SH-SY5Y (cell line): ENCODE measurements around the gene FOSB.

Experiments used
- GATA2 ChIP-seq: IDR thresholded peaks from 2 replicates; pipeline ENCODE4 v1.6.1; 2011; ENCODE audit warnings: mild to moderate bottlenecking, low read depth, low read length
- GATA3 ChIP-seq: IDR thresholded peaks from 2 replicates; pipeline ENCODE4 v1.6.1; 2011; ENCODE audit warnings: low read depth, mild to moderate bottlenecking, low read length, moderate library complexity

FOSB gene

DNA sequence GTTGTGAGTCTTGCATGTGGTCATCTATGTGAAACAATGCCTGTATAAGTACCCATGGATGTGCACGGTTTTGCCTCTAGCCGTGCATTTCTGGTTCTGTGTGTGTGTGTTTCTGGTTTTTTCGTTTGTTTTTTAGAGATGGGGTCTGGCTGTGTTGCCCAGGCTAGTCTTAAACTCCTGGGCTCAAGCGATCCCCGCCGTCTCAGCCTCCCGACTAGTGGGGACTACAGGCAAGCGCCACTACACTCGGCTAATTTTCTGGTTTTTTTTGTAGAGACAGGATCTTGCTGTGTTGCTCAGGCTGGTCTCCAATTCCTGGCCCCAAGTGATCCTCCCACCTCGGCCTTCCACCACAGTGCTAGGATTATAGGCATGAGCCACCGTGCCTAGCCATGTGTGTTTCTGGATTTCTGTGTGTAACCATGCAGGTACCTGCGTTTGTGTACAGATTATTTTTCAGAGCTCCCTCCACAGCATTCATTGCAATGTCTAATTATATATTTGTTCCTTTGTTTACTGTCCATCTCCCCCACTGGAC, 15.9 kb upstream of the FOSB start:
- no peak for TF ChIP-seq GATA2
- no peak for TF ChIP-seq GATA3

- no peak for TF ChIP-seq GATA3
- TF ChIP-seq GATA2: no peak
These were observed 11.9 kb upstream of the FOSB start for GRCh38 chr19:45455707-45456499.

DNA sequence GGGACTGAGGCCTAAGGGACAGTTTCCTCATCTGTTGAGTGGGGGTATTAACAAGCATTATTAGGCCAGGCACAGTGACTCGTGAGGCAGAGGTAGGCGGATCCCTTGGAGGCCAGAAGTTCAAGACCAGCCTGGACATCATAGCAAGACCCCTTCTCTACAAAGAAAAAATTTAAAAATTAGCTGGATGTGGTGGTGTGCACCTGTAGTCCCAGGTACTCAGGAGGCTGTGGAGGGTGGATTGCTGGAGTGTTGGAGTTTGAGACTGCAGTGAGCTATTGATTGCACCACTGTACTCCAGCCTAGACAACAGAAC, 11.3 kb upstream of the FOSB start:
- TF ChIP-seq GATA3 (no peak), GATA2 (no peak)

DNA sequence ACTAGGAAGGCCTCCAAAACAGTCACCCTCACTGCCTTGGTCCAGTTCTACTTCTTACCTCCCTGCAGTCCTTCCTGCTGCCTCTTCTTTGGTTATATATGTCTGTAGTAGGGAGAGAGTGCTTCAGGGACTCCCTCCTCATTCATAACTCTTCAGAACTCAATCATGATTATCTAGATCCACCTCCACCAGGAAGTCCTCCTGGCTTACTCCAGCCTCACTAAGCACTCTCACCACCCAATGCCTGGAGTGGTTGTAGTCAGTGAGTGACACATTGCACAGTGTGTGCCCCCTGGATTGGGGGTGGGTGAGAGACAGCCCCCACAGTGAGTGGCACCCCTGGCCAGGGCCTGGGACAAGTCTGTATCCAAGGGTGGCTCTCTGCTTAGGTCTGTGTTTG, 10.0 kb upstream of the FOSB start:
- TF ChIP-seq GATA2 (no peak), GATA3 (no peak)

GRCh38 chr19:45460807-45461347, 6.9 kb upstream of the FOSB start:
- TF ChIP-seq GATA3: no peak
- TF ChIP-seq GATA2: no peak

- TF ChIP-seq GATA3 (no peak), GATA2 (no peak)
These were observed 5.6 kb upstream of the FOSB start for GRCh38 chr19:45462174-45462573.

DNA sequence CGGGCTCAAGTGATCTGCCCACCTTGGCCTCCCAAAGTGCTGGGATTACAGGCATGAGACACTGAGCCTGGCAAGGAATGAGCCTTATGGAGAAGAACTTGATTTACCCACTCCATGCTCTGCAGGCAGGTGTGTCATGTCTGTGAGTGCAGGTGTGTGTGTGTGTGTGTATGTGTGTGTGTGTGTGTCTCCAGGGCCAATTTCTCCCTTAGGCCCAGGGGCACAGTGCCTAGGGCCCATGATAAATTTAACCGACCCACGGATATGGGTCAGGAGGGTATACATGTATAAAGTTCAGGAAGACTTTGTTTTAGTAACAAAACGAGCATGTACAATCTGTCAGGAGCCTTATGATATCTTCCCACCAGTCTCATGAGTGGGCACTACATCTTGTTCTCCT, 4.6 kb upstream of the FOSB start:
- TF ChIP-seq GATA3 (no peak), GATA2 (no peak)

DNA sequence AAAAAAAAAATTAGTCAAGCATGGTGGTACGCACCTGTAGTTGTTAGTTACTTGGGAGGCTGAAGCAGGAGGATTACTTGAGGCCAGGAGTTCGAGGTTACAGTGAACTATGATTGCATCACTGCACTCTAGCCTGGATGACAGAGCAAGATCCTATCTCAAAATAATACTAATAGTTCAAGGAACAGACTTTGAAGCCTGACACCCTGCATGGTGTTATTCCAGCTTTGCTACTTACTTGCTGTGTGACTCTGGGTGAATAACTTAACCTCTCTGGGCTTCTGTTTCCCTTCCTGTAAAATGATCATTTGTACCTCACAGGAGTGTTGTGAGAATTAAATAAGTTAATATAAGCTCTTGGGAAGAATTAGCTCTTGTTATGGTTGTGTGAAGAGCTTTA, 3.5 kb upstream of the FOSB start:
- TF ChIP-seq GATA3: no peak
- no peak for TF ChIP-seq GATA2

DNA sequence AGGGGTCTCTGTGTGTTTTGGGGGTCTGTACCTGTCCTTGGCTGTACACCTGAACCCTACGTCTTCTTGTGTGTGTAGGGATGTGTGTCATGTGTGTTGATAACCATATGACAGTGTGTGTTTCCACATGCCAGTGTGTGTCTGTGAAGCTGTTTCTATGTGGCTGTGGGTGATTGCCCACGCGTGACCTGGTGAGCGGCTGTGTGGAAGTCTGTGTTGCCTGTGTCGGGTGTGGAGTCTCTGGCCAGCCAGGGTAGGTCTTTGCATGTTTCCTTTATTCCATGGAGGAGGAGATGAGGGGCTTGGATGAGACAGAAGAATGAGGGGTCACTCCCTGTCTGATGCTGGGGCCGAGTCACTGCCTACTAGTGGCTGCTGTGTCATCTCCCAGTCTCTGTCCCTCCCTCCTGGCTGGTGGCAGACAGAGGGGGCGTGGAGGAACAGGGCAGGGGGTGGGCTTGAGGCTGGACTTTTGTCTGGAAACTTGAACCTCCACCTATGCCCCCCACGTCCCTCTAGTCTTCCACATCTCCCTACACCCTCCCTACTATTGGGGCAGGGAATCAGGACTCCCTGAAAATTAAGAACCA, 2.8 kb upstream of the FOSB start:
- TF ChIP-seq GATA2 (no peak), GATA3 (no peak)

DNA sequence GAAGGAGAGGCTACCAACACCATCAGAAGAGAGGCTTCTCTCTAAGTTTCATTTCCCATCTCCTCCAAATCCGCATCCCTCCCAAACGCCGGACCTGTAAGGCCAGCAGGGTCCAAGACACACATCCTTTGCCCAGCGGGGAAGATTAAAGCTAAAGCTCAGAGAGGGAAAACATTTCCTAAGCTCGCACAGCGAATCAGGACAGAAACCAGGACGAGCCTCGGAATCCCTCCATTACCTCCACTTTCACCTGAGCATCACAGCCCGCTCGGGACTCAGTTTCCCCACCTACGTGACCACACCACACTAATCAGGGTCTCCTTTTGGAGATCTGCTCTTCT, 711 bp upstream of the FOSB start:
- no peak for TF ChIP-seq GATA3
- TF ChIP-seq GATA2: no peak

GRCh38 chr19:45468159-45468651, 409 bp downstream of the FOSB start:
- TF ChIP-seq GATA3 (no peak), GATA2 (no peak)

DNA sequence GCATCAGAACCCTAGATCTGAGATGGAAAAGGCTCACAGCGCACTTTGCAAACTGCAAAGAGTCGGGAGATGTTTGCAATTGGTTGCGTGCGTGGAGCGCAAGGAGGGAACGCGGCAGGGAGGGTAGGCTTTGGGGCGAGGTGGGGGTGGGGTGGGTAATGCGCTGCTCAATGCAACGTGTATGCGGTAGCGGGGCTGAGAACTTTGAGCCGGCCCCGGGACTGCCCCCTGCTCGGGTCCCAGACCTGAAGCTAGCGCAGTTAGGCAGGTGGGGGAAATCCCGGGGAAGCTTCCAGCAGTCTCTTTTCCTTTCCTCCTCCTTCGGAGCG, 971 bp downstream of the FOSB start:
- TF ChIP-seq GATA2: no peak
- no peak for TF ChIP-seq GATA3

GRCh38 chr19:45469132-45469944, 1.5 kb downstream of the FOSB start:
- TF ChIP-seq GATA2: no peak
- TF ChIP-seq GATA3: no peak

DNA sequence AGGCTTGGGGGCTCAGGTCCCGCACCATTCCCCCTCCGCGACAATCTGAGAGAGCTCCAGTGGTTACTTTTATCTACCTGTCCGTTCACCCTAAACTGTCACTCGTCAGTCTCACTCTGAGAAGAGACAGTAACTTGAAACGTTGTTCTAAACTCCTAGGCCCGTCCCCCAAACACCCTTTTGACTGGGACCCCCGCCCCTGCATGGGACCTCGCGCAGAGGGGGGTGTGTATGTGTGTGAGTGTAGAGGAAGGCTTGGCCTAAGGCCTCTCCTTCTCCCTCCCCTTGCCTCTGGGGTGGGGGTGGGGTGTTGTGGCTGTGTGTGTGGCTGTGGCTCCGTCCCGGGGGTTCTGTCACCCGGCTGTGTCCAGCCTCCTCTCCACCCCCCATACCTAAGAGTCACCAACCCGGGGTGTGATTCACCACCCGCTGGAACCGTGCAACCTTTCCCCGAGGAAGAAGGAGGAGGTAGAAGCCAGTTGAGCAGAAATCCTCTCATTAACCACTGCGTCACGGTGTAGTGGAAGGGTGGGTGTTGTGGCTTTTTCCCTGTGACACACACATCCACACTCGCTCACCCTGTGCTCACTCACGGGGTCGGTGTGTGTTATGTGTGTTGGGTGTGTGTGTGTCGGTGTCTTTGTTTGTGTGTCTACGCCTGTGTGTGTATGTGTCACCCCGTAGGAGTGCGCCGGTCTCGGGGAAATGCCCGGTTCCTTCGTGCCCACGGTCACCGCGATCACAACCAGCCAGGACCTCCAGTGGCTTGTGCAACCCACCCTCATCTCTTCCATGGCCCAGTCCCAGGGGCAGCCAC, 2.4 kb downstream of the FOSB start:
- TF ChIP-seq GATA2: no peak
- TF ChIP-seq GATA3: no peak

- no peak for TF ChIP-seq GATA3
- TF ChIP-seq GATA2: no peak
These were observed 2.9 kb downstream of the FOSB start for GRCh38 chr19:45470762-45471081.
